HepG2 (cell line): ENCODE data around the gene TFB1M. TPM values are rescaled to one million over a fixed set of nuclear protein-coding genes. Genes with fewer than 3 reads are reported as not detected.

Experiments
- BCL6 ChIP-seq: IDR thresholded peaks from 2 replicates; pipeline ENCODE4 v1.6.1; 2016; ENCODE audit warnings: missing genetic modification reagents, missing compliant biosample characterization
- DNMT1 ChIP-seq: sonication (generic); formaldehyde crosslinking; IDR thresholded peaks from 2 replicates; pipeline ENCODE4 v1.5.1; 2020; ENCODE audit warnings: mild to moderate bottlenecking, missing genetic modification reagents
- GATAD2A ChIP-seq: IDR thresholded peaks from 2 replicates; pipeline ENCODE4 v1.6.1; 2016
- GTF3A ChIP-seq: sonication (generic); formaldehyde crosslinking; conservative IDR thresholded peaks from 2 replicates; pipeline ENCODE4 v1.4.0; 2020; ENCODE audit warnings: mild to moderate bottlenecking, missing genetic modification reagents
- NFKBIZ ChIP-seq: IDR thresholded peaks from 2 replicates; pipeline ENCODE4 v1.6.1; 2018; ENCODE audit warnings: missing genetic modification reagents, missing compliant biosample characterization
- SAP130 ChIP-seq: IDR thresholded peaks from 2 replicates; pipeline ENCODE4 v1.6.1; 2016; ENCODE audit warnings: low read depth
- SATB2 ChIP-seq: sonication (generic); formaldehyde crosslinking; IDR thresholded peaks from 2 replicates; pipeline ENCODE4 v1.5.0; 2020; ENCODE audit warnings: missing genetic modification reagents
- TGIF2 ChIP-seq: IDR thresholded peaks from 2 replicates; pipeline ENCODE4 v1.6.1; 2016; ENCODE audit warnings: control low read depth, missing compliant biosample characterization
- ZBTB1 ChIP-seq: sonication (generic); formaldehyde crosslinking; IDR thresholded peaks from 2 replicates; pipeline ENCODE4 v1.4.0; 2020; ENCODE audit warnings: missing genetic modification reagents, borderline replicate concordance
- ZFP37 ChIP-seq: sonication (generic); formaldehyde crosslinking; IDR thresholded peaks from 2 replicates; pipeline ENCODE4 v1.4.0; 2020; ENCODE audit warnings: missing genetic modification reagents, borderline replicate concordance
- ZNF350 ChIP-seq: sonication (generic); formaldehyde crosslinking; IDR thresholded peaks from 2 replicates; pipeline ENCODE4 v1.4.0; 2020; ENCODE audit warnings: mild to moderate bottlenecking, low read depth, missing genetic modification reagents, borderline replicate concordance
- ZNF800 ChIP-seq: sonication (generic); formaldehyde crosslinking; IDR thresholded peaks from 2 replicates; pipeline ENCODE4 v1.4.0; 2020; ENCODE audit warnings: missing genetic modification reagents
- ZSCAN20 ChIP-seq: sonication (generic); formaldehyde crosslinking; IDR thresholded peaks from 2 replicates; pipeline ENCODE4 v1.4.0; 2020; ENCODE audit warnings: missing genetic modification reagents, mild to moderate bottlenecking, borderline replicate concordance
- polyA plus RNA-seq, 8 experiments: library from polyadenylated mRNA; depleted of rRNA in 3 of 8; stranded (reverse) in 7 of 8; unstranded in 1 of 8; fragments of >200 nt; fragmentation: Illumina TruSeq in 4 of 8; extraction: Trizol in 4 of 8; gene quantifications; 2 replicates each; pipeline versions ENCODE4 v1.2.1 to v1.2.3, GENCODE V29; 2011 to 2016; ENCODE audit warnings: low read depth in 4 of 8, missing spikeins in 1 of 8, mixed read lengths in 1 of 8; ENCODE audit not compliant: insufficient read depth in 1 of 8
- total RNA-seq, 5 experiments: library from RNA; depleted of rRNA; stranded (reverse); fragments of >200 nt; fragmentation: Illumina TruSeq; extraction: Trizol; gene quantifications; 2 replicates each; pipeline ENCODE4 v1.2.3, GENCODE V29; 2016; ENCODE audit warnings: low read depth in 1 of 5
- TF ChIP-seq, protein P1 (sequence below): sonication (generic); IDR thresholded peaks from 2 replicates; pipeline ENCODE4 v1.6.1; 2016; ENCODE audit warnings: low read depth, borderline replicate concordance
- TF ChIP-seq, protein P2 (sequence below): sonication (generic); formaldehyde crosslinking; IDR thresholded peaks from 2 replicates; pipeline ENCODE4 v1.4.0; 2020; ENCODE audit warnings: missing genetic modification reagents
- TF ChIP-seq, protein P3 (sequence below): sonication (generic); formaldehyde crosslinking; IDR thresholded peaks from 2 replicates; pipeline ENCODE4 v1.5.0; 2020; ENCODE audit warnings: missing genetic modification reagents, mild to moderate bottlenecking, borderline replicate concordance
- TF ChIP-seq, protein P4 (sequence below): sonication (generic); formaldehyde crosslinking; IDR thresholded peaks from 2 replicates; pipeline ENCODE4 v1.4.0; 2020; ENCODE audit warnings: mild to moderate bottlenecking, missing genetic modification reagents, borderline replicate concordance

Gene TFB1M
- total and polyA plus RNA-seq, 2 of the 13 experiments (the other 11 are each of a cell fraction or from before 2014, with no cell fraction given): 91.4 to 122 TPM

- TF ChIP-seq ZNF800 (CRISPR knock-in tag) (peak; percentile 70; the same call in 1 of the 2 replicates), DNMT1 (0 out of 2 replicates have a peak, but pooled peaks have one; percentile 71), NFKBIZ (peak; percentile 98), GTF3A (CRISPR knock-in tag) (0 out of 2 replicates have a peak, but pooled peaks have one; percentile 18), SATB2 (CRISPR knock-in tag) (peak; percentile 65), ZFP37 (CRISPR knock-in tag) (no peak; the same call in none of the 2 replicates), ZNF350 (peak; percentile 58; the same call in 1 of the 2 replicates), ZSCAN20 (no peak), SAP130 (CRISPR knock-in tag) (peak; percentile 74; the same call in 1 of the 2 replicates), GATAD2A (peak; percentile 84), ZBTB1 (CRISPR knock-in tag) (no peak), TGIF2 (CRISPR knock-in tag) (peak; percentile 80), BCL6 (CRISPR knock-in tag) (peak; percentile 85)
- TF ChIP-seq, protein P1, sequence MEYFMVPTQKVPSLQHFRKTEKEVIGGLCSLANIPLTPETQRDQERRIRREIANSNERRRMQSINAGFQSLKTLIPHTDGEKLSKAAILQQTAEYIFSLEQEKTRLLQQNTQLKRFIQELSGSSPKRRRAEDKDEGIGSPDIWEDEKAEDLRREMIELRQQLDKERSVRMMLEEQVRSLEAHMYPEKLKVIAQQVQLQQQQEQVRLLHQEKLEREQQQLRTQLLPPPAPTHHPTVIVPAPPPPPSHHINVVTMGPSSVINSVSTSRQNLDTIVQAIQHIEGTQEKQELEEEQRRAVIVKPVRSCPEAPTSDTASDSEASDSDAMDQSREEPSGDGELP: peak; percentile 82
- TF ChIP-seq, protein P2, sequence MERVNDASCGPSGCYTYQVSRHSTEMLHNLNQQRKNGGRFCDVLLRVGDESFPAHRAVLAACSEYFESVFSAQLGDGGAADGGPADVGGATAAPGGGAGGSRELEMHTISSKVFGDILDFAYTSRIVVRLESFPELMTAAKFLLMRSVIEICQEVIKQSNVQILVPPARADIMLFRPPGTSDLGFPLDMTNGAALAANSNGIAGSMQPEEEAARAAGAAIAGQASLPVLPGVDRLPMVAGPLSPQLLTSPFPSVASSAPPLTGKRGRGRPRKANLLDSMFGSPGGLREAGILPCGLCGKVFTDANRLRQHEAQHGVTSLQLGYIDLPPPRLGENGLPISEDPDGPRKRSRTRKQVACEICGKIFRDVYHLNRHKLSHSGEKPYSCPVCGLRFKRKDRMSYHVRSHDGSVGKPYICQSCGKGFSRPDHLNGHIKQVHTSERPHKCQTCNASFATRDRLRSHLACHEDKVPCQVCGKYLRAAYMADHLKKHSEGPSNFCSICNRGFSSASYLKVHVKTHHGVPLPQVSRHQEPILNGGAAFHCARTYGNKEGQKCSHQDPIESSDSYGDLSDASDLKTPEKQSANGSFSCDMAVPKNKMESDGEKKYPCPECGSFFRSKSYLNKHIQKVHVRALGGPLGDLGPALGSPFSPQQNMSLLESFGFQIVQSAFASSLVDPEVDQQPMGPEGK (CRISPR knock-in tag): peak; percentile 94
- TF ChIP-seq, protein P3, sequence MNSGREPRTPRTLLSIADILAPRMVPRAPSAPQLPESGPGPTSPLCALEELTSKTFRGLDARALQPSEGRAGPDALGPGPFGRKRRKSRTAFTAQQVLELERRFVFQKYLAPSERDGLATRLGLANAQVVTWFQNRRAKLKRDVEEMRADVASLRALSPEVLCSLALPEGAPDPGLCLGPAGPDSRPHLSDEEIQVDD (CRISPR knock-in tag): no peak
- TF ChIP-seq, protein P4, sequence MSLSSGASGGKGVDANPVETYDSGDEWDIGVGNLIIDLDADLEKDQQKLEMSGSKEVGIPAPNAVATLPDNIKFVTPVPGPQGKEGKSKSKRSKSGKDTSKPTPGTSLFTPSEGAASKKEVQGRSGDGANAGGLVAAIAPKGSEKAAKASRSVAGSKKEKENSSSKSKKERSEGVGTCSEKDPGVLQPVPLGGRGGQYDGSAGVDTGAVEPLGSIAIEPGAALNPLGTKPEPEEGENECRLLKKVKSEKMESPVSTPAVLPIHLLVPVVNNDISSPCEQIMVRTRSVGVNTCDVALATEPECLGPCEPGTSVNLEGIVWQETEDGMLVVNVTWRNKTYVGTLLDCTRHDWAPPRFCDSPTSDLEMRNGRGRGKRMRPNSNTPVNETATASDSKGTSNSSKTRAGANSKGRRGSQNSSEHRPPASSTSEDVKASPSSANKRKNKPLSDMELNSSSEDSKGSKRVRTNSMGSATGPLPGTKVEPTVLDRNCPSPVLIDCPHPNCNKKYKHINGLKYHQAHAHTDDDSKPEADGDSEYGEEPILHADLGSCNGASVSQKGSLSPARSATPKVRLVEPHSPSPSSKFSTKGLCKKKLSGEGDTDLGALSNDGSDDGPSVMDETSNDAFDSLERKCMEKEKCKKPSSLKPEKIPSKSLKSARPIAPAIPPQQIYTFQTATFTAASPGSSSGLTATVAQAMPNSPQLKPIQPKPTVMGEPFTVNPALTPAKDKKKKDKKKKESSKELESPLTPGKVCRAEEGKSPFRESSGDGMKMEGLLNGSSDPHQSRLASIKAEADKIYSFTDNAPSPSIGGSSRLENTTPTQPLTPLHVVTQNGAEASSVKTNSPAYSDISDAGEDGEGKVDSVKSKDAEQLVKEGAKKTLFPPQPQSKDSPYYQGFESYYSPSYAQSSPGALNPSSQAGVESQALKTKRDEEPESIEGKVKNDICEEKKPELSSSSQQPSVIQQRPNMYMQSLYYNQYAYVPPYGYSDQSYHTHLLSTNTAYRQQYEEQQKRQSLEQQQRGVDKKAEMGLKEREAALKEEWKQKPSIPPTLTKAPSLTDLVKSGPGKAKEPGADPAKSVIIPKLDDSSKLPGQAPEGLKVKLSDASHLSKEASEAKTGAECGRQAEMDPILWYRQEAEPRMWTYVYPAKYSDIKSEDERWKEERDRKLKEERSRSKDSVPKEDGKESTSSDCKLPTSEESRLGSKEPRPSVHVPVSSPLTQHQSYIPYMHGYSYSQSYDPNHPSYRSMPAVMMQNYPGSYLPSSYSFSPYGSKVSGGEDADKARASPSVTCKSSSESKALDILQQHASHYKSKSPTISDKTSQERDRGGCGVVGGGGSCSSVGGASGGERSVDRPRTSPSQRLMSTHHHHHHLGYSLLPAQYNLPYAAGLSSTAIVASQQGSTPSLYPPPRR (CRISPR knock-in tag): peak; percentile 93
Observed at GRCh38 chr6:155328539-155329459, 14.5 kb upstream of the TFB1M start (continued).
